GM21515 (cell line): Measurements from ENCODE around the gene TRPM1.

Experiments used
- ATAC-seq: cut with Tn5 transposase; IDR thresholded peaks from one replicate; pipeline ENCODE4 v1.9.1; 2021; ENCODE audit not compliant: unreplicated experiment

Gene TRPM1

DNA sequence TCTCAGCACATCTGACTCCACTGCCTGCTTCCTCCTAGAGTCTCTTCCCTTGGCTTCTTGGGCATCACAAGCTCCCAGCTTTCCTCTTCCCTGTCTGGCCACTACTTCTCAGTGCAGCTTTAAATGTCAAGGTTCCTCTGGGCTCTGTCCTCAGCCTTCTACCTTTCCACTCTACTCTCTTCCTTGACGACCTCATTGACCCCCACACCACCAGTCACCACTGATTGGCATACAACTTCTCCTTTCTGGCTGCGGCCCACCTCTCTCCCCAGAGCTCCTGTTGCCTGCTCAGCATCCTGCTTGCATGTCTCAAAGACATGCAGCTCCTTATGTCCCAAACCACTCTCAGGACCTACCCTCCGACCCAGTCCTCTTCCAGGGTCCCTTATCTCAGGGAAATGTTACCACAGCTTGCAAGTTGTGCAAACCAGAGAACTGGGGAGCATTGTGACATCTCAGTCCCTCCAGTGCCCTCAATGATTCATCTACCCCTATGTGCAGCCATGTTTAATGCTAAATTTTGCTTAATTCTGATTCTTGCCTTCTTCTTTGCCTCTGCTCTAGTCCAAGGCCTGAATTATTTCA lies 49.9 kb downstream of the TRPM1 start:
- no peak for ATAC-seq

DNA sequence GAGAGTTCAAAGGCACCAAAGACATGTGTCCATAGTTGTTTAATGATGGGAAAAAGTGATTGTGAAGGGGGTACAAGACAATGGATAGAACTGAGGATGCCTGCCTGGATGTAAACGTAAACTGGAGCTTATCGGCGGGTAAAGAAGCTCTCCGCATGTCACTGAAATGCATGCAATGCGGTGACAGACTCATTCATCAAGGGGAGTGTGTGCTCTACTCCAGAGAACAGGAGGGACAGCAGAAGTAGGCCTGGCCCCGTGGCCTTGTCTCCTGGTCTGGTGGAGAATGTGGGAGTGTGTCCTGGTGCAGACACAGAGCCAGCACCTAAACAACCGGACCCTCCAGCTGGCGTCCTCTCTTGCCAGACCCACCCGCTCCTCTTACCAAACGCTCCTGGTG lies 50.6 kb downstream of the TRPM1 start:
- no peak for ATAC-seq

DNA sequence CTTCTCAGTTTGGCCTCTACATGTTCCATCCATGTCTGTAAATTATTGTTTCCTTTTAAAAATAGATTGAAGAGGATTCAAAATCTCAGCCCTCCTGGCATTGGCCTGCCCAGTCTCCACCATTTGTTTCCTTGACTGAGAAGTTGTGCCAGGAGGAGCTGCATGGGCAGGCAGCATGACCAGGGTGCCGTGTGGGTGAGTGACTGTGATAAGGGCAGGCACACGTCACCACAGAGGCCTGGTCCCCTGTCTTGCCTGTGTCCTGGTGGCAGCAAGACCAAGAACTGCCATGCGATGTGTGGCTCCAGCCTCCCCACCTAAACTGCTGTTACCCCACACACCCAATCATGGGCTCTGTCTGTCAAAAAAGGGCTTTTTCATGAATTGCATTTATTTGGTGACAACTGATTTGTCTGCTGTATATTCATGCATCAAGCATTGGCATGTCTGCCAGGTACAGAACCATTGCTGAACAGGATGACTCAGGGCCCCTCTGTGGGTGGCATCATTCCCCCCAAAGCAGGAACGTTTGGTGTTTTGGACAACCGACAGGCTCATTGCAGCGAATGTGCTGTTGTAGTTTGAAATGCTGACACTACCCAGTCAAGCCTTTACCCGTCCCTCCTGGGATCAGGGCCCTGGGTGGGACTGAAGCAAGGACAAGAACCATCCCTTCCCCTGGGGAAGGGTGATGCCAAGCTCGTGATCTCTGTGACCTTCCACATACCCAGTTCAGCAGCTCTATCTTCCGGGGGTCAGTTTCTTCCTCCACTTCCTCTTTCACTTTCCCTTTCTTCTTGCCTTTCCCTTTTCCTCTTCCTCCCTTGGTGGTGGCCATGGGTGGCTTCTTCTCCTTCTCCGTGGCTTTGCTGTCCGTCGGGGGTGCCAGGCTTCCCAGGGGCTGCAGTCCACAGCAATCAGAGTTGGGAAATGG lies 51.6 kb downstream of the TRPM1 start:
- no peak for ATAC-seq

DNA sequence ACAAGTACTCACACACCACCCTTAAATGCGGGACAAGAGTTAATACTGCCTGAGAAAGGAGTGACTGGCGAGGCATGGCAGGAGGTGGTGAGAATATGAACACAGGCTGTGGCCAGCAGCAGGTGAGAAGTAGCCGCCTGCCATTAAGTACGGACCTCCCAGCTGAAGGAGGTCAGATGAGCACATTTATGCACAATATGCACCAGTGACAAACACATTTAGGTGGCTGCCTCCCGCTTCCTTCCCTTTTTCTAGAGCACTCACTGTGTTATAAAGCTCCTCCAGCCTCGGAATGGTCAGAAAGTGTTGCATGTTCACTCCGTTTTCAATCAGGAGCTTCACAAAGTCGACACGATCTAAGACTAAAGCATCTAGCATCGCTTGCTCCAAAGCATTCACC lies 52.4 kb downstream of the TRPM1 start:
- ATAC-seq = no peak

DNA sequence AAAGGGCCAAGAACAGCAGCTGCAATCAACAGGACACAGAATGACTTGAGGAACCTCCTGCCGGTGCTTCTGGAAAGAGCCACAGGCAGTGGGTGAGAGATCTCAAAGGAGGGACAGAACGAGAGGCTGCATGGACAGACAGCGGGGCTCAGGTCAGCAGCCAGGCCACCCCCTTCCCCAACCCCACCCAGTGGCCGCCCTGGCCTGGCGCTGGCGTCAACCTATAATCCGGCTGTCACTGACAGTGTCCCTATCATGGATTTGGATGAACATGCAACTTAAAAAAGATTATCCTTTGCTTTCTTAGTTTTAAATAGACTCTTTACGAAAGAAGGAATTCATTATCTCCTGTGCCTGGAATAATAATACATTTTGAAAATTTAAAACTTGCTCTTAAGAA lies 54.1 kb downstream of the TRPM1 start:
- ATAC-seq = no peak

DNA sequence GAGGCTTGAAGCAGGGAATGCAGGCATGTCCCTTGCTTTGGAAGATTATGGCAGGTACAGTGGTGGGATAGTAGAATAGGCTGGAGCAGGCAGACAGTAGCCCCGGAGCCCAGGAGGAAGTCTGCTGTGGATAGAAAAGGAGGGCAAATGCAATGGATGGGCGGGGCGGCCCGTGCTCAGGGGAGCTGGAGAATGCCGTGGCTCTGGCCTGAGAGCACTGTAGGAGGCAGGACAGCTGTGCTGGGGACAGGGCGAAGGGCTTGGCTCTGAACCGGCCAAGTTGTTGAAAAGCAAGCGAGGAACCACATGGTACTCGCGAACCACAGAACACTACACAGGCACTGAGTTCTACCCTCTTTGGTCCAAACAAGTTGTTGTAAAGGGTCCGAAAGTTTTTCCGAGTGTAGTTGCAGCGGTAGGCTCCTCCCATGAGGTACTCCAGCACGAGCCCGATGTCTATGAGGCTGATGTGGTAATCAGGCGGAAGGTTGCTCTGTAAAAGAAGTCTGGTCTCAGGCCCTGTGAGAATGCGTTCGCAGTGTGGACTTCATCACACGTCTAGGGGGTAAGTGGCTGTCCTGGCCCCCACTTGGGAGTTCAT lies 54.7 kb downstream of the TRPM1 start:
- ATAC-seq = no peak

DNA sequence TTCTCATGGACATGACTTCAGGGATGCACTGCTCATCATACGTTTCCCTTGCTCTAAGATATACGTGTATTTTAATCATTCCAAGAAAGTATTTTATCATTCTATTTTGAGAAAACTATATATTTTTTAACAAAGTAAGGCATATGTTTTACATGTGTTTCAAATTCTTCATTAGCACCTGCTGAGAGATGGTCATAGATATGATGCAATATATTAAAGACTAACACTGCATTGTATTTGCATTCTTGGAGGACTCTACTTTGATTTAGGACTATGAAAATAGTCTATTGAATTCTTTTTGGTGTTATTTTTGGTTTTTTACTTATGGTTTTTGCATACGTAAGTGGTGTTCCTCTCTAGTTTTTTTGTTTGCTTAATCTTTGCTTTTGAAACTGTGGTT lies 55.9 kb downstream of the TRPM1 start:
- ATAC-seq = no peak

DNA sequence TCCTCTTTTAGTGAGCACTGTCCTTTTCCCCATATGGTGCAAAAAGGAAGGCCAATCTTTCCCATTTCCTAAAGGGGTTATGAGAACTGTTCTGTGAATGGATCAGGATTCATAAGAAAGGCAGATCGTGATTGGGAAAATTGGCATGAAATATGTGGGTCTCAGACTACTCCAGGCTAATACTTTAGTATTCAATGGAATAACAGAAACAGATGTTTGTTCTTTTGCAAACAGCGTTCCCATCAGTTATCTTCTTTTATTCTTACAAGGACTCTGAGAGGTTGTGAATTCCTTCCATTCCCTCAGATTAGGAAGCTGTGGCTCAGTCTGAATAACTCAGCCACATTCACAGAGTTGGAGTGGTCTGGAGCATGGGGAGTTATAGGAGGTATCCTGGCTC lies 58.8 kb downstream of the TRPM1 start:
- ATAC-seq = no peak

DNA sequence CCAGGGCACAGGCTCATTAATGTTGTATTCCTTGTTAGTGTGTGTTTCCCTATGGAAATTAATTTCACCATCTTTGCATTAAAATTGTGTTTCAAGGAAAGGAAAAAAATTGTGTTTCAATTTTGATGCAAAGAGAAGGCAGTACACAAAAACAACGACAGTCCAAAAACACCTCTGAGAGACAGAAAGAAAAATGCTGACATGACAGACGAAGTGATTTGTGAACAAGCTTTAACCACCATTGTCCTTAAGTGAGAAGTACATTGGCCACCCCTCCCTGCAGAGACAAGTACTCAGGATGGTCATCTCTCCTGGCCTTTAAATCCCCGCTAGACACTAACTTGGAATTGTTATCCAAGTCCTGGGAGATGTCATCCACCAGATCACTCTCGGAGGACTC lies 59.9 kb downstream of the TRPM1 start:
- no peak for ATAC-seq

DNA sequence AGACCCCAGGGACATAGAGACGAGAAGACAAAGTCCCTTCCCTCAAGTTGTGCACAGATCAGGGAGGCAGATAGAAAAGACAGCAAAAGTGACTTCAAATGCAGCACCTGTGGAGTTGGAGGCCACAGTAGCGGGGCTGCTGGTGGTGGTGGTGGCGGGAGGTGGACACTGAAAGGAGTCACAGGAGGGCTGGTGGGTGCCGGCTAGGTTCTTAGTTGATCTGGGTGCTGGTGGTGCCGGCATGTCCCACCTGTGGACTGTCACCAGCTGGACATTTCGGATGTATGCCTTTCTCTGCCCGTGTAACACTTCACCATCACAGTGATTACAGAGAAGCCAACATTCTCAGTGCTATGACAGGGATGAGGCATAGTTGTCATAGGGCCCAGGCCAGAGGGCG lies 60.9 kb downstream of the TRPM1 start:
- no peak for ATAC-seq

DNA sequence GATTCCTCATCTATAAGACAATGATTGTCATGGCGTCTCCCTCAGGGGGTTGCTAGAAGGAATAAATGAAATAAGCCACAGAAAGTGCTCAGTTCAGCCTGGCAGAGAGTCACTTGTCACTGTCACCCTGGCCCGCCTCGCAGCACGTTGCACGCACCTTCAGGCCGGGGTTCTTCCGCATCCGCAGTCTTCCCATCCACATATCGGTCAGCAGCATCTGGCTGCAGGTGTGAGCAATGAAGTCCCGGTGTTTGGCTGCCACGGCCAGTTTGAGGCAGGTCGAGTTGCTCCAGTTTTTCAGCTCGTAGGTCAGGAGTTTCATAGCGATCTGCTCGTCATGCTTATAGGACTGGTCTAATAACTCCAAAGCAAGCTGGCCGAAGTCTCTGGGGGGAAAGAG lies 61.6 kb downstream of the TRPM1 start:
- no peak for ATAC-seq

DNA sequence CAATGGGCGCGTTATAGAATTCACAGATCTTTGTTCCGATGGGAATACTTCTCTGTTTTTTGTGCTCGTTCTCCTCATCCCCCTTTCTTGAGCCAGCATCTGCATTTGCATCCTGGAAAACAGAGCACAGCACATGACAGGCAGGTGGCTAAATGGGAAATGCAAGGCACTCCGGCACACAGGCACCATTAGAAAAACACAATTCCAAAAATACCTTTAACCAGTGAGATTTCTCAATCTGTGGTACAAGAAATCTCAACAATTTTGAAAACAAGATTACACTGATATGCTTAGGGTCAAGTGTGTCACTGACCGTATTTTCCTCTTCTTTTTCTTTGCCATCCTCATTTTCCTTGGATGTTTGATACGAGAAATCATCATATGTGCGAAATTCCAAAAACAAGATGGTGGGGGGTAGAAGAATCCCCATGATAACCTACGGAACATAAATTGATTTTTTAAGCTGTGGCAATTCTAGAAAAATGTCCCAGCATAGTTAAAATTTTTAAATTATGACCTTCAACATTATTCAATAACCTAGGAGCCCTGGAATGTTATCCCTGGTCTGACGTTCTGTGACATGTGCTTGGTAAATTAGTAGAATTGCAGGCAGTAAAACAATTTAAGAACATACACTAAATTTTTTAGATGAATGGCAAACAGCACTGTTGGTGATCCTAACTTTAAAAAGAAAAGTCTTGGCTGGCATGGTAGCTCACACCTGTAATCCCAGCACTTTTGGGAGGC lies 63.6 kb downstream of the TRPM1 start:
- ATAC-seq = no peak

DNA sequence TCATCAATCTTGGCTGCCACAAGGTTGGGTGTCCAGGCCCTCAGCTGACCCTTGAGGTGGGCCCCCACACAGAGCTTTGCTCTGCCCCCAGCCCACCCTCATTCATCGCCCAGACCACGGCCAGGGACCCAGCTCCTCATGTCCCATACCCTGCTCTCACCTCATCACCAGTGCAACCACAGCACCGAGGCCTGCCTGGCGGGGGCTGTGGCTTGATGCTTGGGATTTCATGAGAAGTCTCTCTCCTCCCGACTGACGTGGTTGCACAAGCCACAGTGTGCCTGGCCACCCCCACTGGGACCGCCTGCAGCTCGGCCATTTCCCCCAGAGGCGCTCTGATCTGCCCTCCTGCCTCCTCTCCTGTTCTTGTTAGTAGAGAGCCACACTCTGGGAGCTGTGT lies 64.7 kb downstream of the TRPM1 start:
- no peak for ATAC-seq

DNA sequence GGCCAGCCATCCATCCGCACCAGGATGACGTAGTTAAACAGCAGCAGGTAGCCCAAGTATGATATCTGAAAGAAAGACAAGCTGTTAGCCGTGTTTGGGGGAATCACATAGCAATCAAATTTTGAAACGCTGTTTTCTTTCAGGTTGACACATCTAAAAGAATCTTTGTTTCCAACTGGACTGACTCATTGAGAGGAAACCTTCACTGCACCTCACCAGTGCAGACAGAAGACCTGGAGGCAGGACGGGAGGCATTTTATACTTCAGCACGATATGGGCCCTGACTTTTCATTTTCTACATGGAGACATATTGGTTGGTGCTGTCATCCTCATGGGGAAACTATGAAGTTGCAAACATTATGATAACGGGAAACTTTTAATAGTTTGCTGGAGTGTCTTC lies 65.9 kb downstream of the TRPM1 start:
- no peak for ATAC-seq

DNA sequence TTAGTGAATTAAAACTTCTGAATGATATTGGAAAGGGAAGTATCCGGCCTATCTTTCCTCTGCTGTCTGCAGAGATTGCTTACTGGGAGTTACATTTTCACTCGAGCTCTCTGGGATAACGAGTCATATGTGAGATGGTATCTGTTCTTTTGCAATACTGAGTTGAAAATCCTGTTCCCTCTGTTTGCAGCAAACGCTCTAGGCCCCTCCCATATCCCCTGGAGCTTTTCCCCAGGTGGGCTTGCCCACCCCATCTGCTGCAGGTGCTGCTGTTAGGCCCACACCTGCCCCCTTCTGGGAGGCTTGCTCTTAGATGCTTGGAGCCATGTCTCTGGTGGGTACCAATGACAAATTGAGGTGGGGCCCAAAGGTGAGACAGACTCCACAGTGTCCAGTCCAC lies 67.4 kb downstream of the TRPM1 start:
- ATAC-seq = no peak

DNA sequence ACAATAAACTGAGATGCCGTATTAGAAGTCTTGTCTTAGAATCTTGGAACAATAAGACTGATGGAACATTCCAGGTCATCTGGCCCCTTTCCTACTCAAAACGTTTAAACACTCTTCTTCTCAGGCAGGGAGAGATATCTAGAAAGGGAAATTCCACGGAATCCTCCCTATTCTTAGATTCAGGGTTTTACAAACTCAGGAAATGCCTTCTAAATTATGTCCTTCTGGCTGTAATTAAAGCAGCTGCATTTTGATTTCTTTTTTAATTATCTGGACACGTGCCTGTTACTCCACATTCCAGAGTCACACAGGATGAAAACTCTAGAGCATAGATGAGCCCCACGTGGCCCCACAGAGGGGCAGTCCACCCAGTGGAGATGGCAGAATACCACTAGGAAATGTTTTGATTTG lies 68.6 kb downstream of the TRPM1 start:
- ATAC-seq = no peak

DNA sequence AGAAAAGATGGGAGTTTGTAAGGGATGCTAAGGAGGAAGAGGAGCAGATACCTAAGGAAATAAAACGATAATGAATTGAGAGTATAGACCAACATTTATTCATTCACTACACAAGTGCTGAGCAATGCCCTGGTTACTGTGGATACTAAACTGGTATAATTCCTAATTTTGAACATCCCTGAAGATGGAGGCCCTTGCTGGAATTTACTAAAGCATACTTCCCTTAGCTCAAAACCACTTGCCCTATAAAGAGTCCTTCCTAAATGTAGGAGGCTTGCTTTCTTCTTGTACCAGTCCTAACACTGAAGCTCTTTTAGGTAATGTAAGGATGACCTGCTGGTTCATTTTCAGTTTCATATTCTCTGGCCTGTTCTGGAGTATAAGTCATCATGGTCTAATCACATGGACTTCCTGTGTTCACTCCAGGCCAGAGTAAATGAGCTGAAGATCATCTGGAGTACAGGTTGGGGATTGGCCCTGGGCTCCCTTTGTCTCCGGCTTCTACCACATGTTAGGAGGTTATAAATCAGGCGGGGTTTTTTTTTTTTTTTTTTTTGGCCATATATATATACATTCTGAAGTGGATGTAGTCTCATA lies 70.0 kb downstream of the TRPM1 start:
- ATAC-seq = peak; percentile 81

DNA sequence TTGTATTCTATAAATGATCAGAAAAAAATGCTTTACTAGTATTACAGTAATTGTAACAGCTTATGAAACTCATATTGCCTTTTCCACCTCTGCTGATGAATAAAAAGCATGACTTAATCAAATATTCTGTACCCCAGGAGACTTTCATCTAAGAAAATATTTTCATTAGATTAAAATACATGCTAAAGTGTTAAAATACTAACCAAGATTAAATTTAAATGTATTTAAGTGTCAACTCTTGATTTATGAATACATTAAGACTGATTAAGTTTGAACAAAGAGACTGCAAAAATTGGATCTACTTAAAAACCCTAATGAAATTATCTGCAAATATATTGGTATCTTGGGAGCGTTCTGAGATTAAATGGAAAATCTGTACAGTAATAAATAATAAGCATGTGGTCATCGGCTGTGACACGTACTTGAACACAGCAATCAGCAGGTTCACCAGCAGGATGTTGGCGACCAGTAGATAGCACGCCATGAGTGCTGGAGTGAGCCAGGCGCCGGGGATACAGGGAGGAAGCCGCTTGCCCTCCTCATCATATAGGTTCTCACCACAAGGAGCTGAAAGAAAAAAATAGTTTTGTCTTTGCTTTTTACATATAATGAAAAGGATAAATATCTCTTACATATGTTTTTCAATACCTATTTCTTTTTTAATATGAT lies 73.5 kb downstream of the TRPM1 start:
- no peak for ATAC-seq

DNA sequence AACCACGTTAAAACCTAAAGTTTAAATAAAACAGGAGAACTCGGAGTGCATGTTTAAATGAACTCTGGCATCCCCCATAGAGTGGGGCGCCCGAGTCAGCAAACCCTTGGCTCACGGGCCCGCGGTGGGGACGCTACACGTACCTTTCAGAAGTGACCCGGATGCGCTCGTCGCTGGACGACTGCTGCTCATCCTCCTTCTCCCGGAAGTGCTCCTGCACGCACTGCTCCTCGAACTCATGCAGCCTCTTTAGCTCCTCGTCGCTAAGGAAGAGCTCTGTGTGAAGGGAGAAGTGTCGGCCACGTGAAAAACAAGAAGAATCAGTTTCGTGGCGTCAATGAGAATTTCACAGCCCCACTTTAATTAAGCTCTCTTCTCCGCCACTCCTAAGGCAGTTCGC lies 75.5 kb downstream of the TRPM1 start:
- ATAC-seq = no peak

DNA sequence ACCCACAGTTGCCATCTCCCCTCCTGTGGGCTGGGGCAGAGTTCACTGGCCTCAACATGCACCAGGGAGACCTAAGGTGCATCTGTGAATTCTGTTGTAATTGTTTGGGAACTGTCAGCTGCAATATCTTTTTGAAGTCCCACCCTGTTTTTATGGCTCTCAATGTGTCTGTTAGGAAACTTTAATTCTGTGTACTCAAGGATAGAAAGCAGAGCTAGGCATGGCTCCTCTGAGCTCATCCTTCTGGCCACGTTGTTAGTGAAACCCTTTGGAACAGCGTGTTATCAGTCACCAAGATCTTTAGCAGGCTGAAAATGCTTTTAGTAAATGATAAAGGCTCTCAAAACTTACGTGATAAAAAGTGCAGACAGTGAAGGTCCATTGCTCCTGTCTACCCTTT lies 76.5 kb downstream of the TRPM1 start:
- no peak for ATAC-seq

DNA sequence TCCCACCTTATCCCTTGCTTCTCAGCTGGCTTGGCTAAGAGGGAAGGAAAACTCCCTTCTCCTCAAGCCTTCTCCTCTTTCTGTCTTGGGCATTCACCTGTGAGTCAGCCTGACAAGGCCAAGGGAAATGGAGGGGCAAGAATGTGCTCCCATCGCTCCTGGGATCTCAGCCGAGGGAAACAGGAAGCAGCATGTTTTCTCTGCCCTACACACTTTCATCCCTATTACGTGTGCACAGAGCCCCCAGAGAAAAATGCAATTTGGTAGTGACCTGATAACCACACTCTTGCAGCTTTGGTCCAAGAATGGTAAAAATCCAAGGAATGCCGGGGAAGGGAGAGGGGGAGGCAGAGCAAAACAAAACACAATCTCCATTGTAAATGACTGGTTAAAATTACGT lies 77.2 kb downstream of the TRPM1 start:
- ATAC-seq = no peak
